GOT3 (cell line): ENCODE results near the gene MEF2D.

ENCODE experiments used
- DNase-seq: peaks from one replicate; lab custom pipeline; 2025; ENCODE audit warnings: mixed read lengths; lab: John Stamatoyannopoulos, UW

Gene MEF2D

GRCh38 chr1:156470473-156470872, 30.1 kb downstream of the MEF2D start:
- no peak for DNase-seq

- no peak for DNase-seq
These were observed 31.8 kb downstream of the MEF2D start for GRCh38 chr1:156468693-156469345.

- DNase-seq: no peak
These were observed 32.7 kb downstream of the MEF2D start for GRCh38 chr1:156467906-156468305.

- no peak for DNase-seq
These were observed 33.2 kb downstream of the MEF2D start for GRCh38 chr1:156467385-156467784.

DNA sequence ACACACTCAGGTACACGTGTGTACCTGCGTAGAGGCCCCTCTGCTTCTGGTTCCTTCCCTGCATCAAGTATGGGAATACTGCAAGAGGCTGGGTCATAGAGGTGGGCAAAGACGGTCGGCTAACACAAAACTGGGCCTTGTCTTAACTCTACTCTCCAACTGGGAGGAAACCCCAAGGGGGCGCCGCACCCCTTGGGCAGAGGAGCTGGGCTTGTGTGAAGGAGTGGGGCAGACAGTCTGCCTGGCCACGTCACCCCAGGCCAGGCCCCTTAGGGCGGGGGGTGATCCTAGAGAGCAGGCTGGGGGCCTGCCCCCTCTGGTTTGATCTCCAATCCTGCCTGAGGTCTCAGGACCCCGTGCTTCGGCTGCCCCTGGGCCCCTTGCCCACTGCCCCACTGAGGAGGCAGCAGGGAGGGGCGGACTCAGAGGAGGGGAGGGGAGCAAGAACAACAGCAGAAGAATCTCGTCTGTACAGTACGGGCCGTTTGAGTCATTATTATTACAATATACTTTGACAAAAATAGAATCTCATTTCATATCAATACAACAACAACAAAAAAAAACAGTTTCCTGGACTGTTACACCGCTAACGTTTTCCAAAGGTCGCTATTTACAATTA, 34.7 kb downstream of the MEF2D start:
- DNase-seq: no peak

- no peak for DNase-seq
These were observed 35.6 kb downstream of the MEF2D start for GRCh38 chr1:156464825-156465452.

GRCh38 chr1:156464335-156464734, 36.2 kb downstream of the MEF2D start:
- no peak for DNase-seq

DNA sequence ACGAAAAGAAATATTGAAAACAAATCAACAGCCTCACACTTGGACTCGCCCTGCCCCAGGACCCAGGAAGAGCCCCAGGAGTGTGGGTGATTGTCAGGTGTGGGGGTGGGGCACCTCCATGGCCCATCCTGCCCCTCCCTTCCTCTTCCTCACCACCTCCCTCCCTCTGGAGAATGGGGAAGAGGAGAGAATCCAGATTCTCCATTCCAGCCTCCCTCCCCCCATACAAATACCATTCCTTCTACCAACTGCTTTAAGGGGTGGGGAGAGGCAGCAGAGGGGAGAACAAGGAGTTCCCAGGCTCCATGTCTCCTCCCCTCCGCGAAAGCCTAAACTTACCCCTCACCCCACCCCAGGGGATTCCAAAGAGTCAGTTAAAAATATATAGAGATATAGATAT, 36.7 kb downstream of the MEF2D start:
- no peak for DNase-seq

DNA sequence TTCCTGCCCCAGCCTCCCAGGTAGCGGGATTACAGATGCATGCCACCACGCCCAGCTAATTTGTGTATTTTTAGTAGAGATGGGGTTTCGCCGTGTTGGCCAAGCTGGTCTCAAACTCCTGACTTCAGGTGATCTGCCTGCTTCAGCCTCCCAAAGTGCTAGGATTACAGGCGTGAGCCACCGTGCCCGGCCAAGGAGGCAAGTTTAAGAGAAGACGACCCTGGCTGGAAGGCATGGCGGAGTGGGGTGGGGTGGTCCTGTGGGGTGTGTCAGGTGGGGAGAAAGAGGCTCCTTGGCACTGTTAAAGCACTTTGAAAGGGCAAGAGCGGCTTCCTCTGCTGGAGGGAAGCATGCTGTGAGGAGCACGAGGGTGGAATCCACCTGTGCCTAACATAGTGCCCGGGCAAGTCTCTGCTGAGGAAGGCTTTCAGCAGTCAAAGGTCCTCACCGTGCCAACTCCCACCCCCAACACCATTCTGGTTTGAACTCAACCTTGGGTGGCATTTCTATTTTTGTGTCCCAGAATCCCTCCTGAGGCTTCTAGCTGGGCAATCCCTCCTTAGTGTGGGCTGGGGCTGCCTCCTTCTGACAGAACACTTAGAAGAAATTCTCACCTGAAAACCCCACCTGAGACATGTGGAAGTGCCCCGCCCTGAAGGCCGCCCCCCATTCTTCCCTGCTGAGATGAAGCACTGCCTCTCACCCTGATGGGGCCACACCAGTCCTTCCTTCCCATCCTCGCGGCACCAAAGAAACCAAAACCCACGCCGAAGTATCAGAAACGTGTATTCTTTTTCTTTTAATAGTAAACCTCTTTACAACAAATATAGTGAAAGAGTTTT, 37.4 kb downstream of the MEF2D start:
- no peak for DNase-seq

DNA sequence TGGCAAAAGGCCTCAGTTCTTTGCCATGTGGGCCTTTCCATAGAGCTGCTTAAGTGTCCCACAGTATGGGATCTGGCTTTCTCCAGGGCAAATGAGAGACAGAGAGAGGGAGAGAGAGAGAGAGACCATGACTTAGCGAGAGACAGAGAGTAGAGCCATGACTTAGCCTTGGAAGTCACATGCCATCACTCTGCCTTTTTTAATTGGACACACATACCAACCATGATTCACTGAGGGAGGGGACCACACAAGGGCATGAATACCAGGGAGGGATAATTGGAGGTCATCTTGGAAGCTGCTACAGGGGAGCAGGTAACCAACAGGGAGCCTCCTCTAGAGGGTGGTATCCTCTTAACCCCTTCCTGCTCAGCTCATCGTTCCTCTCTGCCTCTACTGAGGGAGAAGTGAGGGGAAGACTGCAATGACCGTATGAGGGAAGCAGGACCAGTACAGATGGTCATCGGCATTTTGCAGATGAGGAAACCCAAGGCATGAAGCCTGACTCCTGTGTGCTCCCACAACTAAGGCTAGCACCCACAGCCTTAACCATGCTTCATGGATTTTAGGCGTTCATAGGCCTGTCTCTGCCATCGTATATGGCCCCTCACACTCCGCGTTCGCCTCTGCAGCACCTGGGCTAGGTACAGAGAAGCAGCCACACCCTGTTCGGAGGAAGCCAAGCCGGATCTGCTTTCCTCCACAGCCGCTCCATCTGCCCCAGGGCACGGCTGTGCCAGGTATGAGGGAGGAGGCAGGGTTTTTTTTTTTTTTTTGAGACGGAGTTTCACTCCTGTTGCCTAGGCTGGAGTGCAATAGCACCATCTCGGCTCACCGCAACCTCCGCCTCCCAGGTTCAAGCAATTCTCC, 38.6 kb downstream of the MEF2D start:
- no peak for DNase-seq

GRCh38 chr1:156461109-156461508, 39.5 kb downstream of the MEF2D start:
- no peak for DNase-seq

DNA sequence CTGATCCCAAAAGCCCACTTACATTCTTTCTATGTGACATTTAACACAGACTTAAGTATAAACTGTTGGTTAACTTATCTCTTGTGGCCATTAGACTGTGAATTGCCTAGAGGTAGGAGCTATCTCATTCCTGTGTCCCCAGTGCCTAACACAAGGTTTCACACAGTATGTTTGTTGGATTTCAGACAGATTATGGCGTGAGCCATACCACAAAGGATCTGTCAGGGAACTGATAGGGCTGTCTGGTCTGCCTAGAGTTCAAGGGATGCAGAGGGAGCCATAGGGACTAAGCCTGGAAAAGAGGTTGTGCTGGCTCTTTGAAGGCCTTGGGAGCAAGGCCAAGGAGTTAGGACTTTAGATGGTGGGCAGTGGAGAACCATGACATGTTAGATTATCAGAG, 40.0 kb downstream of the MEF2D start:
- no peak for DNase-seq

- DNase-seq: no peak
These were observed 42.4 kb downstream of the MEF2D start for GRCh38 chr1:156458181-156458503.

- DNase-seq: peak; percentile 89
These were observed 43.7 kb downstream of the MEF2D start for GRCh38 chr1:156456625-156457465.

GRCh38 chr1:156455362-156455761, 45.2 kb downstream of the MEF2D start:
- DNase-seq: no peak

DNA sequence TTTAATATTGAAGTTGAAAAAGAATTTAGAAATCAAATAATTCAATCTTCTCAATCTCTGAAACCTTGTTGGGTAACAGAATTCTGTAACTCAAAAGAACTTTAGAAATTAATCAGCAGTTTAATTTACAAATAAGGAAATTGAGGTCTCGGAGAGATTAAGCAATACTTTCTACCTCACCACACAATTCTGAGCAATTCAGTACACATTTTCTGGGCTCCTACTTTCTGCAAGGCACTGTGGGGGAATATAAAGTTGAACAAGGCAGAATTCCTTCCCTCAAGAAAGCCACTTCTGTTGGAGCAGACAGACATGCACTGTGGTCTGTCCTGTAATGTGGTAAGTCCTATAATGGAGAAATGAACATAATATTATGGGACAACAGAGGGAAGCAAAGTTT, 47.7 kb downstream of the MEF2D start:
- no peak for DNase-seq

DNA sequence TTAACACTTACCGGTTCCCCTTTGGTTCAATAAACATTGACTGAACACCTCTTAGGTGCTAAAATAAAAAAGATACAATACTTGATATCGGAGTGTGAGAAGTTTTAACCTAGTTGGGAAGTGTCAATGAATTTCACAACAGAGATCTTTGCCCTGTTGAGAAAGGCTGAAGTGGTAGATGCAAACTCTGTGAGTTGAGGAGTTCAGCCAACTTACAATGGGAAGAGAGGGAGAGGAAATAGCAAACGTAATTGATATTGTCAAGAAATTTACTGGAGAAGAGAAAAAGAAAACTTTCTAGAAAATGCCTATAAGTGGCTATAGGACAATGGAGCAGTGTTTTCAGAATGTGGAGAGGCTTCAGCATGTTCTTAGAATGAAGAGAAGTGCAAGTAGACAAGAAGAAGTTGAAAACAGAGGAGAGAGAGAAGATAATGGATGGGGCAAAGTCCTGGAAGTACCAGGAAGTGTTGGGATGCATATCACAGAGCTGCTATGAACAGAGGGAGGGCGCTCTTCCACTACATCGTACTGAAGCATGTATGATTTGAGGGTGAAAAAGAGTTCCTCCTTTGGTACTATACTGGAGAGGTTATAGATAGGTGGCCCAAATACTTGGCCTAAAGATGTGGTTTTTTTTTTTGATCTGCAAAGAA, 48.9 kb downstream of the MEF2D start:
- no peak for DNase-seq

DNA sequence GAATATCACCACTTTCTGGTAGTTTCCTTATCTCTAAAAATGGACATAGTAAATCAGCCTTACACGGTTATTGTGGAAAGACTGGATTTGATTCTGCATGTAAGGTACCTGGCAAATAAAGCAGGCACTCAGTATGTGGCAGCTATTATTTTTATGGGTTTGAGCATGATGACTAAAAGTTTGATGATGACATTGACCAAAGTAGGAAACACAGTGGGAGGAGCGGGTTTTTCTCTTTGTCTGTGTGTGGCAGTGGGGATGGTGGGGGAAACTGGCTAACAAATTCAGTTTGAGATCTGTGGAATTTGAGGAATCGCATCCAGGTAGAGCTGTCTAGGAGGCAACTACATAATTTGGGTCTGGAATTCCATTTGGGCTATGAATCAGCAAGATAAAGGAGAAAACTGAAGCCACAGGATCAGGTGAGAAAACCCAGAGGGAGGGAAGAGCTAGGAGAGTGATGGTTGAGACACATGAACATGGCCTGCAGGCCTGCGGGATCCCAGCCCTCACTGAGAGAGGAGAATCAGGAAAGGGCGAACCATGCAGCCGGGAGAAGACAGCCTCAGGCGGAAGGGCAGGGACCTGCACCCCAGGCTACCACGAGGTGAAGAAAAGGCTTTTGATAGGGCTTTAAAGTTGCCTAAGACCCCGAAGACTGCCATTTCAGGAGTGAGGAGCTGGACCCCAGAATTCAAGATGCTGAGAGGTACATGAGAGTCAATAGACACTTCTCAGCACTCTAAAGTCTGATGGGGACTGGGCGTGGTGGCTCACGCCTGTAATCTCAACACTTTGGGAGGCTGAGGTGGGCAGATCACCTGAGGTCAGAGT, 52.2 kb downstream of the MEF2D start:
- DNase-seq: no peak

DNA sequence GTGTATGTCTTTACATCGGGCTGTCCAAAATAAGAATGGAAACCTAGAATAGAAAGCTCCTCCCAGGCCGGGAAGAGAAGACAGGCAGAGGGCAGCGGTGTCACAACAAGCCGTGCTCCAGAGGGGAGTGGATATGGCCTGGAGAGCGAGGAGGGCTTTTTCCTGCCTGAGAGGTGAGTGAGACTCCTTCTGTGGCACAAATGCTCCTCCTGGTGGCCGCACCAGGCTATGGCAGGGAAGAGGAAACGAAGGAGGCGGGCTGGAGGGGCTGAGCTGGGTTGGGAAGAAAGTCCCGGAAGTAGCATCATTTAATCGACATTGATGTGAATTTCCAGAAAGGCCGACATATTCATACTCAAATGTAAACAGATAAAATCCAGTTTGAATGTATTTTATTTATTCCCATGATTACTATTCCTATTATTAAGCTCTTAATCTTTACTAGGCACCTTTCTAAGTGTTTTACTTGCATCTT, 54.7 kb downstream of the MEF2D start:
- peak; percentile 50 for DNase-seq
